Stomach (tissue), 4 donors: ENCODE data around the gene KANK2.

Experiments used
- CTCF ChIP-seq, 7 experiments: fragments of 450-650 bp in 4 of 7; fragments of 200-600 bp in 3 of 7; sonication (generic) in 3 of 7; IDR thresholded peaks; one replicate each; pipeline ENCODE4 v1.5.1; 2016 to 2019; ENCODE audit warnings: antibody characterized with exemption in 7 of 7, control low read depth in 2 of 7, mild to moderate bottlenecking in 1 of 7
- EP300 ChIP-seq: sonication (generic); formaldehyde crosslinking; IDR thresholded peaks from one replicate; pipeline ENCODE4 v1.6.1; 2017; ENCODE audit warnings: antibody characterized with exemption
- POLR2A ChIP-seq, 4 donors: fragments of 450-650 bp; IDR thresholded peaks; one replicate each; pipeline ENCODE4 v1.6.1; 2016; ENCODE audit warnings: antibody characterized with exemption in 4 of 4, control low read depth in 2 of 4, mild to moderate bottlenecking in 1 of 4, moderate library complexity in 1 of 4
- POLR2AphosphoS5 ChIP-seq, 3 donors: sonication (generic); formaldehyde crosslinking; IDR thresholded peaks; one replicate each; pipeline ENCODE4 v1.6.1; 2016; ENCODE audit warnings: antibody characterized with exemption in 3 of 3

- TF ChIP-seq CTCF (IDR thresholded peaks at IDR 0.05) = no peak
- no peak for TF ChIP-seq POLR2A (IDR thresholded peaks at IDR 0.05)
- no peak for TF ChIP-seq EP300
- TF ChIP-seq POLR2AphosphoS5 (IDR thresholded peaks at IDR 0.05) = no peak
Observed at GRCh38 chr19:11198769-11199424, 1.6 kb upstream of the KANK2 start.
